ENCODE measurements around the gene TMEM39A. TPM values are rescaled to one million over a fixed set of nuclear protein-coding genes. Genes with fewer than 3 reads are reported as not detected.

The TMEM39A gene, protein sequence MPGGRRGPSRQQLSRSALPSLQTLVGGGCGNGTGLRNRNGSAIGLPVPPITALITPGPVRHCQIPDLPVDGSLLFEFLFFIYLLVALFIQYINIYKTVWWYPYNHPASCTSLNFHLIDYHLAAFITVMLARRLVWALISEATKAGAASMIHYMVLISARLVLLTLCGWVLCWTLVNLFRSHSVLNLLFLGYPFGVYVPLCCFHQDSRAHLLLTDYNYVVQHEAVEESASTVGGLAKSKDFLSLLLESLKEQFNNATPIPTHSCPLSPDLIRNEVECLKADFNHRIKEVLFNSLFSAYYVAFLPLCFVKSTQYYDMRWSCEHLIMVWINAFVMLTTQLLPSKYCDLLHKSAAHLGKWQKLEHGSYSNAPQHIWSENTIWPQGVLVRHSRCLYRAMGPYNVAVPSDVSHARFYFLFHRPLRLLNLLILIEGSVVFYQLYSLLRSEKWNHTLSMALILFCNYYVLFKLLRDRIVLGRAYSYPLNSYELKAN
- total RNA-seq (2014; rRNA removed; shearing (Covaris generic); ENCODE audit: low replicate concordance): 28.4 and 37.4 TPM in 2 replicates

DNA sequence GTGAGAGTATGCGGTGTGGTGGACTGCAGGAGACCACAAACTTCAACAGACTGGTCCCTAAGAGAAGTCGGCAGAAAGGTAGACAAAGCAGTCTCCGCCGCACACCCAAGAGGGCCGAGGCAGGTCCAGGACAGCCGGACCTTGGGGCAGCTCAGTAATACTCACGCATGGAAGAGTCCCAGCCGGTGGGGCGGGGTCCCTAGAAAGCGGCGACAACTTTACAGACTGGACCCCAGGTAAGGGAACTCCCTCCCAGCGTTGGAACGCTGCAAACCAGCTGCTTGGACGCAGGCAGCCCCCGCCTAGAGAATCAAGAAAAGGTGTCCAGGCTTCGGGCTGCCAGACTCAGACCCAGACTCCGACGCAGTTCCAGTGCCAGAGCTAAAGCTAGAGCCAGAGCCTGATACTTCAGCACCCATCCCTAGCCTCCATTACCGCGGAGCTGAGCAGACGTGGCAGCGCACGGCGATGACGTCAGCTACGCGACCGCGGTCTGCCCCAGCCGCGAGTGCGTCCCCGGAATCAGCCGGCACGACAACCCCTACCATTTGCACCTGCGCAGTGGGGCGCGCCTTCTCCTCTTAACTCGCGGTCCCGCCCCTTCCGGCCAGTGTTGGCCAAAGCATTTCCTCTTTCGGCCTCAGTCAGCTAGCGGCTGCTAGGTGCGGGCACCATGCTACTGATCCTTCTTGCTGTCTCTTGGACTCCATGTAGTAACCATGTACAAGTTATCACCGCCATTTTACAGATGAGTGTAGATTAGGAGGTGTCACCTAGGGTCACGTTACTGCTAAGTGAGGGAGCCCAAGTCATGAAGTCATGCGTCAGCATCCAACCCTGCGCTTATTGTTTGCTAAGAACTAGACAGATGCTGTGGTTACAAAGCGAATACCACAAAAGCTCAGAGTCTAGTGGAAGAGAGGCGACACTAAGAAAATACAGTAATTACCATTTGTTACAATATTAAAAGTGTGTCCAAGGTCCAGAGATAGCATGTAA lies at the start of gene TMEM39A:
TSS of gene TMEM39A (minus strand) at position 445 of the 999 bp plus-strand sequence. CDS start 1,541 bp downstream, outside the sequence.
- Histone ChIP-seq H3K27ac (ENCODE audit: low read length) (peak within 1 kb of the TSS; percentile 68), H3K36me3 (ENCODE audit: insufficient read depth, low read length) (peaks cover 31% of the 10 kb centered on the region), H3K4me2 (ENCODE audit: low read depth, low read length, poor library complexity, severe bottlenecking) (peak within 1 kb of the TSS; percentile 84), H3K9me2 (replicated peaks; ENCODE audit: insufficient read depth, low read length) (no peaks in the 10 kb centered on the region), H2AFZ (ENCODE audit: low read length) (peak within 1 kb of the TSS; percentile 88), H3K9me3 (ENCODE audit: low read length) (no peaks in the 10 kb centered on the region), H3K4me3 (ENCODE audit: low read length) (peak within 1 kb of the TSS; percentile 98), H3K9ac (ENCODE audit: low read length) (peak within 1 kb of the TSS; percentile 92), H3K4me1 (ENCODE audit: low read length) (peaks cover 35% of the 10 kb centered on the region), H4K20me1 (ENCODE audit: insufficient read depth, low read depth, low read length) (no peaks in the 10 kb centered on the region), H3K79me2 (ENCODE audit: low read length) (peaks cover 45% of the 10 kb centered on the region), H3K27me3 (ENCODE audit: low read length) (no peaks in the 10 kb centered on the region)
- peak; percentile 99 for DNase-seq

DNA sequence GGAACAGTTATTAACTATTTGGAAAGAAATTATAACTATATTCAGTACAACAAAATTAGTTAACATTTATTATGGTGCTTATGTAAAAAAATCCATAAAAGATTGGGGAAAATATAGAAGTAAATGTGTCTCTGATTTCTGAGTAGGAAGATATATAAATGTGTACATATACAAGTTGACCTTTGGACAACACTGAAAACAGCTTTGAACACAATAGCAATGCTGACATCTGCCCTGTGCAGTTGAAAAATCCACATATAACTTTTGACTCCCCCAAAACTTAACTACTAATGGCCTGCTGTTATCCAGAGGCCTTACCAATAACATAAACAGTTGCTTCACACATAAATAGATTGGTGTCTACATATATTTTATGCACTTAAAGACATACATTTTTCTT lies 47.3 kb upstream of the TMEM39A start:
- no peak overlapping the region for H3K9ac ChIP-seq (ENCODE audit: low read length)
- H3K4me3 ChIP-seq (ENCODE audit: low read length): no peak overlapping the region
- peaks cover 66% of the 10 kb centered on the region for H3K36me3 ChIP-seq (ENCODE audit: insufficient read depth, low read length)
- H3K79me2 ChIP-seq (ENCODE audit: low read length): peaks cover 44% of the 10 kb centered on the region
- H3K27ac ChIP-seq (ENCODE audit: low read length): no peak overlapping the region
- H2AFZ ChIP-seq (ENCODE audit: low read length): no peak overlapping the region
- H3K9me3 ChIP-seq (ENCODE audit: low read length): no peaks in the 10 kb centered on the region
- no peak overlapping the region for H3K4me2 ChIP-seq (ENCODE audit: low read depth, low read length, poor library complexity, severe bottlenecking)
- DNase-seq: no peak
- H4K20me1 ChIP-seq (ENCODE audit: insufficient read depth, low read depth, low read length): no peaks in the 10 kb centered on the region
- H3K27me3 ChIP-seq (ENCODE audit: low read length): no peaks in the 10 kb centered on the region
- H3K4me1 ChIP-seq (ENCODE audit: low read length): no peaks in the 10 kb centered on the region
- H3K9me2 ChIP-seq (replicated peaks; ENCODE audit: insufficient read depth, low read length): no peaks in the 10 kb centered on the region

DNA sequence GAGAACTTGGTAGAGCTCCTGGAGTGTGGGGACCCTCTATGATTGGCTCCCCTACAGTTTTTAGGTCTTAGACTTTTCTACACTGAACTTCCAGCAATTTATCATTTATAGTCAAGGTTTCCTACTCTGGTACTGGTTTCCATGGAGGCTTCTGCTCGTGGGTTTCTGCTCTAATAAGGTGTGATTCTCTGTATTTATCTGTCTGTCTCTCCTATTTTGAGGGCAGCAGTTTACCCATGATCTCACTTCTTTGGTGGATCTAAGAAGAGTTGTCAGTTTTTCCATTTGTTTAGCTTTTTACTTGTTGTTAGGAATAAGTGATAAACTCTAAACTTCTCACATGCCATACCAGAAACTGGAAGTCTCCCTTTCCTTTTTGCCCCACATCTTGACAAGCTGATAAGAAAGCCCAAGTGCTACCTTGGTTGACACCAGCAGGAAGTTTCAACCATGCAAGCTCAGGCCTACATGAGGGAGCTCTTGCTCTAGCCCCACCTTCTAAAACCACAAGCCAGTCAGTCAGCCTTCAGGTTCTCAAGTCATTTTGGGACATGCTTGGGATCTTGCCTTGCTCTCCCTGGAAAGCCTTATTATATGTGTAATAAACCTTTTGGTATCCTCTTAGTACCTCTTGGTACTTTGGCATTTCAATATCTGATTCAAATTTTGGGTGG lies 44.9 kb upstream of the TMEM39A start:
- Histone ChIP-seq H3K9ac (ENCODE audit: low read length) (no peak overlapping the region), H3K4me1 (ENCODE audit: low read length) (no peaks in the 10 kb centered on the region), H3K27me3 (ENCODE audit: low read length) (no peaks in the 10 kb centered on the region), H3K4me3 (ENCODE audit: low read length) (no peak overlapping the region), H3K79me2 (ENCODE audit: low read length) (peaks cover 57% of the 10 kb centered on the region), H4K20me1 (ENCODE audit: insufficient read depth, low read depth, low read length) (no peaks in the 10 kb centered on the region), H2AFZ (ENCODE audit: low read length) (no peak overlapping the region), H3K9me2 (replicated peaks; ENCODE audit: insufficient read depth, low read length) (no peaks in the 10 kb centered on the region), H3K27ac (ENCODE audit: low read length) (no peak overlapping the region), H3K9me3 (ENCODE audit: low read length) (no peaks in the 10 kb centered on the region), H3K4me2 (ENCODE audit: low read depth, low read length, poor library complexity, severe bottlenecking) (no peak overlapping the region), H3K36me3 (ENCODE audit: insufficient read depth, low read length) (peaks cover 59% of the 10 kb centered on the region)
- no peak for DNase-seq

DNA sequence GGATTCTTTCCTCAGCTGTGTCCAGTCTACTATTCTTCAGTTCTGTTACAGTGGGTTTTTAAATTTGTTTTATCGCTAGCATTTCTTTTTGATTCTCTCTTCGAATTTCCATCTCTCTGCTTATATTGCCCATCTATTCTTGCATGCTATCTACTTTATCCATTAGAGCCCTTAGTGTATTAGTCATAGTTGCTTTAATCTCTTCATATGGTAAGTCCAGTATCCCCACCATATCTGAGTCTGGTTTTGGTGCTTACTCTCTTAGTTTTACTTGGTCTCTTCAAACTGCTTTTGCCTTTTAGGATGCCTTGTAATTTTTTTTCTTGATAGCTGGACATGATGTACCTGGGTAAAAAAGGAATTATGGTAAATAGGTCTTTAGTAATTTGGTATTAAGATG lies 44.0 kb upstream of the TMEM39A start:
- DNase-seq: no peak
- H3K27me3 ChIP-seq (ENCODE audit: low read length): no peaks in the 10 kb centered on the region
- H3K36me3 ChIP-seq (ENCODE audit: insufficient read depth, low read length): peaks cover 56% of the 10 kb centered on the region
- H3K9me2 ChIP-seq (replicated peaks; ENCODE audit: insufficient read depth, low read length): no peaks in the 10 kb centered on the region
- no peaks in the 10 kb centered on the region for H3K9me3 ChIP-seq (ENCODE audit: low read length)
- H2AFZ ChIP-seq (ENCODE audit: low read length): no peak overlapping the region
- no peak overlapping the region for H3K27ac ChIP-seq (ENCODE audit: low read length)
- H4K20me1 ChIP-seq (ENCODE audit: insufficient read depth, low read depth, low read length): no peaks in the 10 kb centered on the region
- H3K4me2 ChIP-seq (ENCODE audit: low read depth, low read length, poor library complexity, severe bottlenecking): no peak overlapping the region
- no peaks in the 10 kb centered on the region for H3K4me1 ChIP-seq (ENCODE audit: low read length)
- H3K79me2 ChIP-seq (ENCODE audit: low read length): peaks cover 64% of the 10 kb centered on the region
- H3K4me3 ChIP-seq (ENCODE audit: low read length): no peak overlapping the region
- H3K9ac ChIP-seq (ENCODE audit: low read length): no peak overlapping the region

DNA sequence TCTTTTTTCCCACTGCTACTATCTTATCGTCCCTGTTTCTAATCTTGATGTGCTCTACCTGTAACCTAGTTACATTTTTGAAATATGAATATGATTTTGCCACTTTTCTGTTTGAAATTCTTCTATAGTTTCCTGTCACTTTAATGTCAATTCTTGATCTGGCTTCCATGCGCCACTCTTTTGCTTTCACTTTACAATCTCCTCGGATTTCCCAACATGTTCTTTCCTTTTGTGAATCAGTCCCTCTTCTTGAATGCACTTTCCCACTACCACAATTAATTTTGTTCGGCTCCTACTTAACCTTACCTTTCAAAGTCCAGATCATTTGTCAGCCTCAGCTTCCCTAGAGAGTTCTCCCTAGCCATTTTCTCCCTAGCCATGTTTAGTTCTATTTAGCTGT lies 43.2 kb upstream of the TMEM39A start:
- DNase-seq: no peak
- no peaks in the 10 kb centered on the region for H3K9me3 ChIP-seq (ENCODE audit: low read length)
- no peak overlapping the region for H3K4me3 ChIP-seq (ENCODE audit: low read length)
- no peaks in the 10 kb centered on the region for H3K27me3 ChIP-seq (ENCODE audit: low read length)
- H3K9me2 ChIP-seq (replicated peaks; ENCODE audit: insufficient read depth, low read length): 0 out of 2 replicates have a peak, but pooled peaks cover 2% of the 10 kb centered on the region
- H3K79me2 ChIP-seq (ENCODE audit: low read length): peaks cover 66% of the 10 kb centered on the region
- no peak overlapping the region for H2AFZ ChIP-seq (ENCODE audit: low read length)
- no peak overlapping the region for H3K27ac ChIP-seq (ENCODE audit: low read length)
- no peak overlapping the region for H3K9ac ChIP-seq (ENCODE audit: low read length)
- H3K36me3 ChIP-seq (ENCODE audit: insufficient read depth, low read length): peaks cover 52% of the 10 kb centered on the region
- no peaks in the 10 kb centered on the region for H4K20me1 ChIP-seq (ENCODE audit: insufficient read depth, low read depth, low read length)
- H3K4me2 ChIP-seq (ENCODE audit: low read depth, low read length, poor library complexity, severe bottlenecking): no peak overlapping the region
- no peaks in the 10 kb centered on the region for H3K4me1 ChIP-seq (ENCODE audit: low read length)

DNA sequence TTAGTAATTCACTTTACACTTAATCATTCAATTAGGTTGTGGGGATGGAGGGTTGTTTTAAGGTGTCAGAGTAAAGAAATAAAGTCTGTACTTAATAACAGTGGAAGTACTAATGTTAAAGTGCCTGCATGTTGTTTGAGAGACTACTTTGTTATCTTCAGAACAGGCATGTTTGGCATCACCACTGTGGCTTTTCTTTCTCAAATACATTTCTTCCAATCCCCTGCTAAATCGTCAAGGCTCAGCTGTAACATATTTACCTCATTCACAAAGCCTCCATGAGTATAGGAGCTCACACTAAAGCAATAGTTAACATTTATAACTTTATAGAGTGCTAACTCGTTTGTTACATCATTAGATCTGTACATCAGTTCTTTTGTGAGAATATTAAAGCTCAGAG lies 37.5 kb upstream of the TMEM39A start:
- DNase-seq: no peak
- H3K79me2 ChIP-seq (ENCODE audit: low read length): peaks cover 74% of the 10 kb centered on the region
- H3K36me3 ChIP-seq (ENCODE audit: insufficient read depth, low read length): peaks cover 30% of the 10 kb centered on the region
- H3K9me2 ChIP-seq (replicated peaks; ENCODE audit: insufficient read depth, low read length): 0 out of 2 replicates have a peak, but pooled peaks cover 2% of the 10 kb centered on the region
- H3K27me3 ChIP-seq (ENCODE audit: low read length): no peaks in the 10 kb centered on the region
- peak overlapping the region; percentile 98 for H3K4me3 ChIP-seq (ENCODE audit: low read length)
- peaks cover 32% of the 10 kb centered on the region for H3K4me1 ChIP-seq (ENCODE audit: low read length)
- H3K9me3 ChIP-seq (ENCODE audit: low read length): no peaks in the 10 kb centered on the region
- 0 out of 2 replicates have a peak overlapping the region, but pooled peaks have one; percentile 7 for H3K27ac ChIP-seq (ENCODE audit: low read length)
- H3K4me2 ChIP-seq (ENCODE audit: low read depth, low read length, poor library complexity, severe bottlenecking): peak overlapping the region; percentile 97
- no peaks in the 10 kb centered on the region for H4K20me1 ChIP-seq (ENCODE audit: insufficient read depth, low read depth, low read length)
- peak overlapping the region; percentile 98 for H3K9ac ChIP-seq (ENCODE audit: low read length)
- no peak overlapping the region for H2AFZ ChIP-seq (ENCODE audit: low read length)

DNA sequence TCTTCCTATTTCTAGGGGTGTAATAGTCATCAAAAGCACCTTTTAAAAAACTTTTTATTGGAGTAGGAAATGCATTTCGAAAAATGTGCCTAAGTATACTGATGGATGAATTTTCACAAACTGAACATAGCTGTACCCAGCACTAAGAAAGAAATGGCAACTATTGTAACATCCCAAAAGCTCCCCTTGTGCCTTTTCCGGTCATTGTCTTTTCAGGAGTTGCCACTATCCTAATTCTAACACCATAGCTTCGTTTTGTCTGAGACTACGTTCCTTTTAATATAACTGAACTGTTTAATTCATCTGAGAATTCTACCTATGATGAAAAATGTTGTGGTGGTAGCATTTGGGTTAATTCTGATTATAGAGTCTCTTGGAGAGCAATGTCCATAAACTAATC lies 36.9 kb upstream of the TMEM39A start:
- Histone ChIP-seq H3K79me2 (ENCODE audit: low read length) (peaks cover 69% of the 10 kb centered on the region), H3K9me3 (ENCODE audit: low read length) (no peaks in the 10 kb centered on the region), H3K27me3 (ENCODE audit: low read length) (no peaks in the 10 kb centered on the region), H3K4me3 (ENCODE audit: low read length) (peak overlapping the region; percentile 98), H3K36me3 (ENCODE audit: insufficient read depth, low read length) (peaks cover 24% of the 10 kb centered on the region), H2AFZ (ENCODE audit: low read length) (no peak overlapping the region), H3K9me2 (replicated peaks; ENCODE audit: insufficient read depth, low read length) (0 out of 2 replicates have a peak, but pooled peaks cover 2% of the 10 kb centered on the region), H4K20me1 (ENCODE audit: insufficient read depth, low read depth, low read length) (no peaks in the 10 kb centered on the region), H3K4me2 (ENCODE audit: low read depth, low read length, poor library complexity, severe bottlenecking) (peak overlapping the region; percentile 97), H3K27ac (ENCODE audit: low read length) (peak overlapping the region; percentile 7; the same call in 1 of the 2 replicates), H3K4me1 (ENCODE audit: low read length) (peaks cover 32% of the 10 kb centered on the region), H3K9ac (ENCODE audit: low read length) (peak overlapping the region; percentile 98)
- no peak for DNase-seq

Measured in Karpas-422 (cell line).